SK-N-MC (cell line): ENCODE results near the gene CCDC158.

Source experiments
- EZH2 ChIP-seq: fragments of 200-600 bp; sonication (generic); IDR thresholded peaks from one replicate; pipeline ENCODE4 v1.6.1; 2017; ENCODE audit warnings: antibody characterized with exemption
- POLR2AphosphoS5 ChIP-seq: IDR thresholded peaks from 2 replicates; pipeline ENCODE4 v1.6.1; 2012; ENCODE audit warnings: mild to moderate bottlenecking, low read depth, low read length, borderline replicate concordance

GRCh38 chr4:76388160-76388908 lies 32.6 kb downstream of the CCDC158 start:
- TF ChIP-seq EZH2 = no peak
- TF ChIP-seq POLR2AphosphoS5 = no peak
